ENCODE data around the gene LRRK1.

Gene LRRK1

DNA sequence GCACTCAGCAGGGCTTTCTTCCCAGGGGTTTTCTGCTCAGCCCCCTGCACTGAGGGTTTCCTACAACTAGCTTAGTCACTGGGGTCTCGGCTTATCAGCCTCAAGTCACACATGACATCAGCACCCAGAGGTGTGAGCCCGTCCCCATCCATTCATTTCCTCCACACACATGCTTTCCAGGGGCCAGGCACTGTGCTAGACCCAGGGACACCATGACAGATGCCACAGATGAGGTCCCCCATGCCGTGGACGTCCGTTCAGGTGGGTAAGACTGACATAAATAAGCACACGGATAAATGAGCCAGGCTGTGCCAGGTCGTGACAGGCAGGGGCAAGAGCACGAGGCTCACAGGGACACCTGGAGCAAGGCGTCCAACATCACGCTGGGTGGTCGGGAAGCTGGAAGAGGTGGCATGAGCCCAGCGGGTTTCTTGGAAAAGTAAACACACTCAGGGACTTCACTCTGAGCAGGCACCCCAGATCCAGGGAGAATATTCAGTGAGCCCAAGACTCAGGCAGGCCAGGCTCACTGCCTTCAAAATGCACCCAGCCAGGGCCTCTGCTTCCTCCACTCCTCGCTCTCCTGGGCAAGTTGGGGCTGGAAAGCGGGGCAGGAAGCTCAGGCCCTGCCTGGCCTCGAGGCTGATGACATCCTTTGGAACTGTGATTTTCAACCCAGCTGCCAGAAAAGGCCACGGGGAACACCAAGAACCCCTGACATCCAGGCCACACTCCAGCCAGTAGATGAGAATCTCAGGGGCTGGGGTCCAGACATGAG lies 193.4 kb downstream of the LRRK1 start:
- DNase-seq (ENCODE audit: low read depth): no peak

- DNase-seq (ENCODE audit: low read depth): no peak
These were observed 194.2 kb downstream of the LRRK1 start for GRCh38 chr15:101113114-101114005.

GRCh38 chr15:101114166-101114565 lies 195.0 kb downstream of the LRRK1 start:
- DNase-seq (ENCODE audit: low read depth): no peak

DNA sequence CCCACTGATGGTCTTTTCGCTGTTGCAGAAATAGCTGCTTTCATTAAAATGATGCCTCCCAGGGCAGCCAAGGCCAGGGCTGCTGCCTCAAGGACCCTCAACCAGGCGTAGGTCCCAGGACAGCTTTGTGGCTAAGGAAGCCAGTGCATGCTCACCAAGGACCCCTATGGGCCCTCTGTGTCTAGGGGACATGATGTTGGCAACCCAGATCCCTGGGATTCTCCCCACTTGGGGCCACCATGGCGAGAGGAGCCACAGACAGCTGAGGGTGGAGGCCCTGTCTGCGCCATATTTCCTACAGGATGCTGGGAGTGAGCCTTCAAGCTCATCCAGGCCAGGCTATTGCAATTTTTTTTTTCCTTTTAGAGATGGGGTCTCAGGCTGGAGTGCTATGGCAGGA lies 195.5 kb downstream of the LRRK1 start:
- DNase-seq (ENCODE audit: low read depth): no peak

DNA sequence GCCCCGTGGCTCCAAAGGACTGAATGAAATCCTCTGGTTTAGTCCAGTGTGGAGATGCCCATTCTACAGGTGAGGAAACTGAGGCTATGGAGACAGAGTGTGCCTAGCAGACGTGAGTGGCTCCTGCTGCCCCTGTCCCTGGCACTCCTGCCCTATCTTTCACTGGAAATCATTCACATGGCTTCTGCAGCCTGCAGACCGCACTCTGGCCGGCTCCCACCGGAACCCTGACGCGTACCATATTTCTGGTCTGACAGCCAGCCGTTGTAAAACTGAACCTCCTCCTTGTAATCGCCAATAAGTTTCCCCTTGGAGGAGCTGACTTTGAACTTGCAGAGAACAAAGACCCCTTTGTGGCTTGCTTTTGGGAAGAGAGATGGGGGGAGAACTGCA lies 196.2 kb downstream of the LRRK1 start:
- no peak for DNase-seq (ENCODE audit: low read depth)

DNA sequence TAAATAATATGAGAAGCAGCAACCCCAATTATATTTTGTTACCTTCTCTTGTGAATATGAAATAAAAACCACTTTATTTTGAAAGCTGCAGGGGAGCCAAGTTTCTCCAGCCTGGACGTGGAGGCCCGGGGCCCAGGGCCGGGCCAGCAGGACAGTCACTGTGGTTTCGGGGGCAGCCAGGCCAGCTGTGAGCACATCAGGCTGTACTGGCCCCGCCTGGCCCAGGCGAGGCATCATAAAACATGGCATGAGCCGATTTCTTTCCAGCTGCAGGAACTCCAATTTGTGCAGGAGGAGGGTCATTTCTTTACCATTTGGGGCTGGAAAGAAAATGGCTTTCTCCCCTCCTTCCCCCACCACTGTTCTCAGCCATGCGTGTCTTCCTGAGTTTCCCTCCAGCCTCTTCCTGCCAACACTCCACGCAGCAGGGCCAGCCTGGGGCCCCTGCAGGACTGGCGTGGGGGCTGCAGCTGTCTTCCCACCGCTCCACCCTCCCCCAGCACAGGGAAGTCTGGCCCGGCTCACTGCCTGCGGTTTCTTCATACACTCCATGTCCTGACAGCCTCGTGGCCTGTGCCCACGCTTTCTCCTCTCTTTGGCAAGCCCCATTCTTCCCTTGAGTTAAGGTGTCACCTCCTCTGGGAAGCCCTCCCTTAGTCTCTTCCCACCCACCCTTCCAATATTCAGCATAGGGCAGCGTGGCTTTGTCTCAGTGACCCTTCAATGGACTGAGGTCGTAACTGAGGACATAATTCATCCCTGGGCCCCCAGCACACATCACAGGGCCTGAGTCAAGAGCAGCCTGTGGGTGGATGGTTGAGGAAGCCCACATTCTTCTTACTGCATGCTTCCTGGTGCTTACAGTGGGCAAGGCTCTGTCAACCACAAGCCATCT lies 196.9 kb downstream of the LRRK1 start:
- DNase-seq (ENCODE audit: low read depth): no peak

- no peak for DNase-seq (ENCODE audit: low read depth)
These were observed 197.5 kb downstream of the LRRK1 start for GRCh38 chr15:101116681-101116976.

GRCh38 chr15:101118116-101118515 lies 199.0 kb downstream of the LRRK1 start:
- no peak for DNase-seq (ENCODE audit: low read depth)

DNA sequence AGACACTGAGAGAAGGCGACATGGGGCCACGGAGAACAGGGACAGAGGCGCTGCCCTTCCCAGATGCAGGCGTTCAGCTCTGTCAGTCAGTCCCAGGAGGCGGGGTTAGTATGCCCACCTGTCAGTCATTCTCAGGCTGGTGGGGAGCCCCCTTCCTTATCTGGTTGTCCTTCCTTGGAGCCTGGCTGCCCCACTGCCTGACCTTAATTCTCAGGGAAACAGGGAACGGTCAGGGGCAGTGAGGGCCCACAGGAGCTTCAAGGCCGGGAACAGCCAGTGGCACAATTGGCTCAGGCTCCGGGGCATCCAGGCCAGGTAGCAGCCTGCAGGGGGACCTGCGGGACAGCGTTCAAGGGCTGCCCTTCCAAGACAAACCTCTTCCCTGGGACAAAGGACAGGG lies 199.5 kb downstream of the LRRK1 start:
- no peak for DNase-seq (ENCODE audit: low read depth)

- DNase-seq (ENCODE audit: low read depth): no peak
These were observed 200.0 kb downstream of the LRRK1 start for GRCh38 chr15:101119181-101119580.
